DOHH2 (cell line): Measurements from ENCODE around the gene DPP8.

Experiments used
- CTCF ChIP-seq: fragments of 200-600 bp; sonication (generic); IDR thresholded peaks from one replicate; pipeline ENCODE4 v1.5.1; 2014; ENCODE audit warnings: antibody characterized with exemption, mild to moderate bottlenecking, low read depth, low read length; ENCODE audit not compliant: poor library complexity, severe bottlenecking
- EZH2phosphoT487 ChIP-seq: fragments of 200-600 bp; sonication (generic); IDR thresholded peaks from 2 replicates; pipeline ENCODE4 v1.6.1; 2017; ENCODE audit warnings: borderline replicate concordance, mild to moderate bottlenecking, antibody characterized with exemption, low read length, moderate library complexity, mixed read lengths

GRCh38 chr15:65408324-65409035 lies 109.0 kb downstream of the DPP8 start:
- TF ChIP-seq EZH2phosphoT487 (no peak), CTCF (no peak)
